GM12878 (cell line): ENCODE data around the gene UNC13A. TPM values are rescaled to one million over a fixed set of nuclear protein-coding genes. Genes with fewer than 3 reads are reported as not detected.

ENCODE experiments used
- ATAC-seq: fragments of 200-7000 bp; cut with Tn5 transposase; 3 replicates; pipeline ENCODE4 v1.9.1; 2020; ENCODE audit warnings: mild to moderate bottlenecking, moderate library complexity
- BruUV-seq: library from RNA; stranded (reverse); fragments of 400-500 nt; replicated peaks from 2 replicates; lab custom pipeline; 2021; lab: Mats Ljungman, UMichigan
- CTCF ChIA-PET: fragments of 300-600 bp; sonication (Branson Sonifier 250); formaldehyde crosslinking; extraction: SDS; loops from one replicate; lab custom pipeline; 2021; ENCODE audit warnings: inconsistent platforms; lab: Yijun Ruan, JAX
- POLR2A ChIA-PET: fragments of 350-600 bp; formaldehyde crosslinking; extraction: SDS; loops from one replicate; lab custom pipeline; 2021; ENCODE audit warnings: inconsistent platforms; lab: Charles Lee
- RAD21 ChIA-PET: fragments of 300-600 bp; sonication (Branson Sonifier 250); formaldehyde crosslinking; loops from one replicate; lab custom pipeline; 2023; ENCODE audit warnings: antibody characterized with exemption; ENCODE audit not compliant: unreplicated experiment; lab: Charles Lee
- SMC1A ChIA-PET: fragments of 300-600 bp; sonication (Branson Sonifier 250); formaldehyde crosslinking; loops from one replicate; lab custom pipeline; 2023; ENCODE audit not compliant: unreplicated experiment, uncharacterized antibody; lab: Charles Lee
- DNase-seq: peaks from one replicate; pipeline ENCODE4 v3.0.0-alpha.2; 2011; ENCODE audit warnings: low read depth, low spot score
- FAIRE-seq: peaks from 3 replicates; lab custom pipeline; 2011; peaks lifted over from hg19 to GRCh38; lab: Jason Lieb, UNC
- H2AFZ ChIP-seq: 2 replicates; pipeline ENCODE4 v1.6.0; 2011; ENCODE audit warnings: low read depth, low read length, control low read depth; ENCODE audit not compliant: control insufficient read depth
- H3K27ac ChIP-seq: 2 replicates; pipeline ENCODE4 v1.5.1; 2011; ENCODE audit warnings: control low read depth; ENCODE audit not compliant: control insufficient read depth, insufficient read depth
- H3K27me3 ChIP-seq, 2 experiments: replicated peaks in 1 of 2; 2 replicates each; pipeline versions ENCODE4 v1.6.0 to v1.6.1; 2011; ENCODE audit warnings: low read length in 1 of 2; ENCODE audit not compliant: control insufficient read depth in 2 of 2, insufficient read depth in 2 of 2
- H3K36me3 ChIP-seq, 2 experiments: 2 replicates each; pipeline ENCODE4 v1.5.1; 2011; ENCODE audit warnings: low read length in 1 of 2; ENCODE audit not compliant: control insufficient read depth in 2 of 2, insufficient read depth in 2 of 2
- H3K4me1 ChIP-seq: 2 replicates; pipeline ENCODE4 v1.6.1; 2011; ENCODE audit warnings: mild to moderate bottlenecking, low read length, moderate library complexity, mixed read lengths; ENCODE audit not compliant: control insufficient read depth, insufficient read depth
- H3K4me2 ChIP-seq: 2 replicates; pipeline ENCODE4 v1.6.0; 2011; ENCODE audit warnings: control low read depth; ENCODE audit not compliant: control insufficient read depth, insufficient read depth
- H3K4me3 ChIP-seq: fragments of 200-600 bp; sonication (generic); 2 replicates; pipeline ENCODE4 v1.5.1; 2016
- H3K79me2 ChIP-seq: 2 replicates; pipeline ENCODE4 v1.6.0; 2011; ENCODE audit warnings: low read length; ENCODE audit not compliant: control insufficient read depth, insufficient read depth
- H3K9ac ChIP-seq: 2 replicates; pipeline ENCODE4 v1.8.0; 2011; ENCODE audit warnings: low read length, control low read depth, mixed read lengths; ENCODE audit not compliant: control insufficient read depth, insufficient read depth
- H3K9me3 ChIP-seq: replicated peaks from 3 replicates; pipeline ENCODE4 v1.5.1; 2011; ENCODE audit warnings: mild to moderate bottlenecking, low read length; ENCODE audit not compliant: control insufficient read depth, insufficient read depth
- H4K20me1 ChIP-seq: 2 replicates; pipeline ENCODE4 v1.6.0; 2011; ENCODE audit not compliant: control insufficient read depth, insufficient read depth
- ATF2 ChIP-seq: IDR thresholded peaks from 2 replicates; pipeline ENCODE4 v1.6.1; 2012; ENCODE audit warnings: low read length, inconsistent platforms
- CBX5 ChIP-seq: sonication (generic); IDR thresholded peaks from 2 replicates; pipeline ENCODE4 v1.6.1; 2016; ENCODE audit warnings: low read depth, moderate library complexity, mild to moderate bottlenecking, inconsistent platforms
- CTCF ChIP-seq, 3 experiments: IDR thresholded peaks in 2 of 3; conservative IDR thresholded peaks in 1 of 3; 2 replicates each; pipeline ENCODE4 v1.5.1; 2011; ENCODE audit warnings: low read depth in 3 of 3, low read length in 3 of 3, mild to moderate bottlenecking in 3 of 3, control low read depth in 2 of 3, moderate library complexity in 2 of 3, inconsistent platforms in 1 of 3, mixed read lengths in 1 of 3; ENCODE audit not compliant: control insufficient read depth in 2 of 3, insufficient read depth in 1 of 3; ENCODE audit errors: extremely low read depth in 1 of 3
- E2F4 ChIP-seq: IDR thresholded peaks from 2 replicates; pipeline ENCODE4 v1.6.1; 2012; ENCODE audit warnings: low read depth, low read length, improper control_type of control experiment
- KDM1A ChIP-seq: fragments of 200-600 bp; sonication (generic); IDR thresholded peaks from 2 replicates; pipeline ENCODE4 v1.6.1; 2016; ENCODE audit warnings: borderline replicate concordance
- RAD51 ChIP-seq: fragments of 450-650 bp; IDR thresholded peaks from 2 replicates; pipeline ENCODE4 v1.6.1; 2016; ENCODE audit warnings: moderate library complexity, mild to moderate bottlenecking, inconsistent platforms
- SIN3A ChIP-seq: IDR thresholded peaks from 2 replicates; pipeline ENCODE4 v1.6.1; 2012; ENCODE audit warnings: low read depth, low read length, improper control_type of control experiment
- SREBF1 ChIP-seq: IDR thresholded peaks from 2 replicates; pipeline ENCODE4 v1.6.1; 2012; ENCODE audit warnings: mild to moderate bottlenecking, low read length
- SUZ12 ChIP-seq: fragments of 200-600 bp; sonication (generic); IDR thresholded peaks from one replicate; pipeline ENCODE4 v1.6.1; 2018; ENCODE audit warnings: antibody characterized with exemption, mild to moderate bottlenecking; ENCODE audit not compliant: unreplicated experiment
- TBL1XR1 ChIP-seq: IDR thresholded peaks from 2 replicates; pipeline ENCODE4 v1.6.1; 2012; ENCODE audit warnings: low read depth, low read length, improper control_type of control experiment
- ZNF24 ChIP-seq: fragments of 450-650 bp; IDR thresholded peaks from 2 replicates; pipeline ENCODE4 v1.6.1; 2017; ENCODE audit warnings: antibody characterized with exemption, mild to moderate bottlenecking
- ZNF274 ChIP-seq: IDR thresholded peaks from one replicate; pipeline ENCODE4 v1.8.0; 2011; ENCODE audit not compliant: insufficient read length, insufficient read depth
- ZNF687 ChIP-seq: fragments of 450-650 bp; IDR thresholded peaks from 2 replicates; pipeline ENCODE4 v1.6.1; 2017; ENCODE audit warnings: mild to moderate bottlenecking, moderate library complexity
- ZZZ3 ChIP-seq: IDR thresholded peaks from 2 replicates; pipeline ENCODE4 v1.6.1; 2011; ENCODE audit warnings: low read depth; ENCODE audit not compliant: control insufficient read depth, insufficient read length
- WGBS: methylation state at CpG from one replicate; pipeline ENCODE4 v1.1.6; 2016; ENCODE audit warnings: low lambda C conversion rate; ENCODE audit not compliant: insufficient replicate concordance, insufficient coverage; ENCODE audit errors: missing lambda C conversion rate; 5-methylcytosine and 5-hydroxymethylcytosine counted together
- in situ Hi-C: fragments of 300-500 bp; cut with MboI; formaldehyde crosslinking; loops from 9 replicates; pipeline ENCODE4 v1.14.3; 2018; ENCODE audit warnings: mixed read lengths
- intact Hi-C: fragments of 100-400 bp; cut with micrococcal nuclease; formaldehyde crosslinking; loops from one replicate; pipeline ENCODE4 v1.14.2; 2022; ENCODE audit not compliant: unreplicated experiment
- polyA plus RNA-seq, 11 experiments: library from polyadenylated mRNA; depleted of rRNA in 4 of 11; unstranded in 6 of 11; stranded (reverse) in 5 of 11; fragments of >200 nt; fragmentation: Nextera tagmentation in 4 of 11; fragmentation: Illumina TruSeq in 1 of 11; extraction: Ambion mirVana in 4 of 11; extraction: Trizol in 1 of 11; gene quantifications; 1 replicate in 1 of 11; 2 replicates in 10 of 11; pipeline versions ENCODE4 v1.2.1 to v1.2.3, GENCODE V29; 2011 to 2016; ENCODE audit warnings: inconsistent platforms in 2 of 11, missing spikeins in 2 of 11, low read depth in 1 of 11
- total RNA-seq, 4 experiments: library from RNA; depleted of rRNA in 3 of 4; stranded (reverse); fragments of >200 nt in 3 of 4; fragmentation: Illumina TruSeq in 1 of 4; extraction: Trizol in 1 of 4; gene quantifications; 2 replicates each; pipeline versions ENCODE4 v1.2.1 to v1.2.3, GENCODE V29; 2013 to 2021

UNC13A gene
- total and polyA plus RNA-seq, 10 of the 15 experiments (the other 5 are each of a cell fraction or from before 2014, with no cell fraction given): under 0.01 to 0.23 (median 0.13) TPM; not detected in 1

- no peak for TF ChIP-seq ZNF274
- TF ChIP-seq, all 136 proteins: peak for 0
These were observed 8.5 kb downstream of the UNC13A start (continued) for GRCh38 chr19:17679526-17680229.

GRCh38 chr19:17678836-17679235, 9.3 kb downstream of the UNC13A start:
- CTCF ChIA-PET: interaction anchor here (1.0 to 1.6 kb wide), 2 partner anchors 40 to 180 kb away, joined by 3 to 6 read pairs; partner anchors contain the start of genes MAP1S and RPL18A
- H3K27ac ChIP-seq: no peak overlapping the region
- no peaks in the 10 kb centered on the region for H3K36me3 ChIP-seq
- RAD21 ChIA-PET: no interaction called here
- SMC1A ChIA-PET: no interaction called here
- no peaks in the 10 kb centered on the region for H3K79me2 ChIP-seq
- peaks cover 0 to 5% of the 10 kb centered on the region in 2 experiments; a peak in 1 of 4 replicates for H3K27me3 ChIP-seq
- FAIRE-seq (no peak), DNase-seq (no peak), ATAC-seq (no peak)
- no peaks in the 10 kb centered on the region for H3K9me3 ChIP-seq
- BruUV-seq: no TSS peak
- peaks cover 5% of the 10 kb centered on the region; the same call in 1 of the 2 replicates for H3K4me1 ChIP-seq
- H4K20me1 ChIP-seq: no peaks in the 10 kb centered on the region
- in situ Hi-C loops (no loop called here), intact Hi-C loops (no loop called here)
- no peak overlapping the region for H3K4me2 ChIP-seq
- no peak overlapping the region for H3K9ac ChIP-seq
- no peak overlapping the region for H2AFZ ChIP-seq
- TF ChIP-seq ATF2: no peak
- TF ChIP-seq RAD51: no peak
- TF ChIP-seq ZNF24: no peak
- no peak for TF ChIP-seq ZNF687
- TF ChIP-seq E2F4: no peak
- no peak for TF ChIP-seq ZZZ3
- TF ChIP-seq CTCF (IDR thresholded peaks at IDR 0.05 in 2 of 3, conservative IDR thresholded peaks at IDR 0.05 in 1 of 3; ENCODE audit: control insufficient read depth in 2 of 3, extremely low read depth in 1 of 3, insufficient read depth in 1 of 3, low read depth in 3 of 3, low read length in 3 of 3): no peak
- no peak for TF ChIP-seq TBL1XR1
- no peak for TF ChIP-seq SIN3A
- TF ChIP-seq CBX5: no peak
- TF ChIP-seq SUZ12: no peak
- TF ChIP-seq KDM1A: no peak
- no peak for TF ChIP-seq SREBF1
- TF ChIP-seq, all 136 proteins: peak for 0
- no peak overlapping the region for H3K4me3 ChIP-seq
- POLR2A ChIA-PET: no interaction called here
- WGBS: 3% methylated on average over 4 of the region's 4 CpGs
